GM10266 (cell line): Measurements from ENCODE around the gene MPP1.

Source experiments
- DNase-seq: peaks from one replicate; pipeline ENCODE4 v3.0.0; 2012; ENCODE audit errors: extremely low spot score
- TF ChIP-seq, protein P1 (sequence below): IDR thresholded peaks from 2 replicates; pipeline ENCODE4 v1.5.1; 2012; ENCODE audit warnings: mild to moderate bottlenecking, low read depth; ENCODE audit not compliant: control insufficient read depth, insufficient read depth; ENCODE audit errors: missing control alignments

Gene MPP1

DNA sequence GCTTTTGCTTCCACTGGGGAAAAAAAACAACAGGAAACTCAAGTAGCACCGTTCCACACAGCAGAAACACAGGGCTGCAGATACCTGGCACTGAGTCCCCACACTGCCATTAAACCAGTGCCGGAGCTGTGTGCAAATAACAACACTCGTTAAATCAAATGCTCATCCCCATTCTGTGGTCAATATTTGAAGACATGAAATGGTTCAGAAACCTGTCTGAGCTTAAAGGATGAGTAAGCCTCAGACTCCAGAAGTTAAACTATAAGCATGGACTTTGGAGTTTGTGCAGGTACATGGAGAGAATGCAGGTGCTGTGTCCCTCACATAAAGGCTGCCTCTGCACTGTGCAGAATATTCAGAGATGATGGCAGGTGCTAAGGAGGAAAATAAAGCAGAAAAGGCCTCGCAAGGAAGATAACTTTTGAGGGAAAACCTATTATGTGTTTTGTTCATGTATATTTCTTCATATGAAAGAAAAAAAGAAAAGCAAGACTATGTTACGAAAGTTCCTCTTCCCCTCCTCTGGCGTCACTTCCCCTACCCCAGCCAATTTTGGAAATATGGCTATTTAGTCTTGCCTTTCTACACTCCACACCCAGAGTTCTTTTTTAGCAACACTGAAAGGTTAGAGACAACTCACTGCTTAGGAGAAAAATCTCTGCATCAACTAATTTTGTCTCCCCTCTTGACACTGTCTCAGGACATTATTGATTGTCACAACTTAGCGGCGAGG lies 4.6 kb downstream of the MPP1 start:
- DNase-seq, result no peak
- TF ChIP-seq, protein P1, sequence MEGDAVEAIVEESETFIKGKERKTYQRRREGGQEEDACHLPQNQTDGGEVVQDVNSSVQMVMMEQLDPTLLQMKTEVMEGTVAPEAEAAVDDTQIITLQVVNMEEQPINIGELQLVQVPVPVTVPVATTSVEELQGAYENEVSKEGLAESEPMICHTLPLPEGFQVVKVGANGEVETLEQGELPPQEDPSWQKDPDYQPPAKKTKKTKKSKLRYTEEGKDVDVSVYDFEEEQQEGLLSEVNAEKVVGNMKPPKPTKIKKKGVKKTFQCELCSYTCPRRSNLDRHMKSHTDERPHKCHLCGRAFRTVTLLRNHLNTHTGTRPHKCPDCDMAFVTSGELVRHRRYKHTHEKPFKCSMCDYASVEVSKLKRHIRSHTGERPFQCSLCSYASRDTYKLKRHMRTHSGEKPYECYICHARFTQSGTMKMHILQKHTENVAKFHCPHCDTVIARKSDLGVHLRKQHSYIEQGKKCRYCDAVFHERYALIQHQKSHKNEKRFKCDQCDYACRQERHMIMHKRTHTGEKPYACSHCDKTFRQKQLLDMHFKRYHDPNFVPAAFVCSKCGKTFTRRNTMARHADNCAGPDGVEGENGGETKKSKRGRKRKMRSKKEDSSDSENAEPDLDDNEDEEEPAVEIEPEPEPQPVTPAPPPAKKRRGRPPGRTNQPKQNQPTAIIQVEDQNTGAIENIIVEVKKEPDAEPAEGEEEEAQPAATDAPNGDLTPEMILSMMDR, result no peak

DNA sequence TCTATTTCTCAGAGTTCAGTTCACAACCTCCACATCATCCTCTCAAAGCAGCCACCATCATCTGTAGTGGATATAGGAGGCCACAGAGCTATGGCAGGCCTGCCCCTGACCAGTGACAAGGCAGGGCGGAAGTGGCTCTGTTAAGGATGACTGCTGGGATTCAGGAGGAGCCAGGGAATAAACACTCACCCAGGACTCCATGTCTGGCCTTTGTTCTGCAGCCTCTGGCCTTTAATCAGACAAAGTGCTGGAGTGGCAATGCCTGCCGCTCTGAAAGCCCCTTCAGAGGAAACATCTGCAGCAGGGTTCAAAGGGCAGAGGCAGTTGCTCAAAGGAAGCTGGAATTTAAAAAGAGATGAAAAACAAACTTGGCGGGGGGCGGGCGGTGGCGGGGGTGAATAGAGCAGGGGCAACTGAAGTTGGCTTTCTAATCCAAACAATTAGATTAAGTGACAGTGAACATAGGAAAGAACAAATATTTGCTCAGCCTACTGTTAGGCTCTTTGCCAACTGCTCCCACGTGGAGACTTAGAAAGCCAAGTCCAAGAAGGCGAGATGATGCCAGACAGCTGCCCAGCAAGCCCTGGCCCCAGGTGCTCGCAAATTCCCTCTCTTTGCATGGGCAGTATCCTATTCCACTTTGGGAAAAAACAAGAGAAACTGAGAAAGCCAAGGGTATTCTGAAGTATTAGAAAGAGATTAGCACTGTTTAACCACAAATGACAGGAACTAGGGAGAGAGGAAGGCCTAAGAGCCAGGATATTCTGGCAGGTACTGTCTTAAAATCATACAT lies 5.5 kb downstream of the MPP1 start:
- DNase-seq, result no peak
- TF ChIP-seq, protein P1, result no peak

DNA sequence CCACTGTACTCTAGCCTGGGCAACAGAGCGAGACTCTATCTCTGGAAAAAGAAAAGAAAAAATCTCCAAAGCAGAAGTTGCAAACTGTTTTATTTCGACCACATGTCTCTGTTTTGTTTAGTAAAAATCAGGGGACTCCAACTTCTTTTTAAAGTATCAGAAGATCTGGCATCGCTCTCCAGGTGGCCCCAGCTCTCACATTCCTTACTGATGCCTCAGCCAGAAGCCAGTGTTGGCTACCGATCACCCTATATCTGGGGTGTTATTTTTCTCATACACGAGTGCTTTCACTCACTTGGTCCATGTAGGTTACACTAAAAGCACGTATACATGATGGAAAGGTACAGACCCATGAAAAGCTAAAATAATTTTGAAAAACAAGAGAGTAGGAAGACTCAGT lies 8.3 kb downstream of the MPP1 start:
- DNase-seq, result no peak
- TF ChIP-seq, protein P1, result no peak

DNA sequence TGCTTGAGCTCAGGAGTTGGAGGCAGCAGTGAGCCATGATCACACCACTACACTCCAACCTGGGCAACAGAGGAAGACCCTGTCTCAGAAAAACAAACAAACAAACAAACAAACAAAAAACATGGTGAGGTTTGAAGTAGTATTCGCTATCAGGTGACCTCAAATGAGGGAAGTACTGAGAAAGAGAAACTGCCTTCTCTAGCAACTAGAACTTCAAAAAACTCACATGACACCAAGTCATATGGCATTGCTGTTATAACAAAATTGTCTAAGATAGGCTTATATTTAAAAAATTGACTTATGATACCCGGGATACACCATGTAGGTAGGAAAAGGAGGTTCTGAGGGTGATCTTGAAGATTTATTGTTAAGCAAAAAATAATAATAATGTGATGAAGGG lies 10.3 kb downstream of the MPP1 start:
- no peak for DNase-seq
- TF ChIP-seq, protein P1, result no peak

DNA sequence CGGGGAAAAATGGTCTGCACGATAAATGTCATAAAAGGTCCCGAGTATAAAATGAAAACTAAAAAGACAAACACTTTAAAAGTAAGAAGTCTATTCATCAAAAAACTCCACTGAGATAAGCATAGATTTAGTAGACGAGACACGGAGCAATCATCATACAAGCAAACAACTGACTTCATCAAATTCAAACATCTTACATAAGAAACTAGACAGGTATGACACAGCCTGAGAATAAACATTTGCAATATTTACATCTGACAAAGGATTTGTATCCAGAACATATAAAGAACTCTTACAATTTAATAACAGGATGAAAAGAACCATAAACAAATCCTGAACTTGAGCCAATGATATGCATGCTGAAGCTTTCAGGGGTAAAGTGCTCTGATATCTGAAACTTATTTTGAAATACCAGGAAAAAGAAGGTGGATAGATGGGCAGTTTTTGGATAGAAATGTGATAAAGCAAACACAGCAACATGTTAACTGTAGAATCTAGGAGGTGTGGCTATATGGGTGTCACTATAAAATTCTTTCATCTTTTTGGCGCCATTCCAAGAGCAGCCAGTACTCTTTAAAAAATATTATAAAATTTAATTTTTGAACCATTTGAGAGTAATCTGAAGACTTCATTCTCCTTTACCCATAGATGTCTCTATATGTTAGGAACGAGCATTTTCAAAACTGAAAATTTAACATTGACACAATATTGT lies 12.0 kb downstream of the MPP1 start:
- TF ChIP-seq, protein P1, result no peak
- DNase-seq, result no peak

DNA sequence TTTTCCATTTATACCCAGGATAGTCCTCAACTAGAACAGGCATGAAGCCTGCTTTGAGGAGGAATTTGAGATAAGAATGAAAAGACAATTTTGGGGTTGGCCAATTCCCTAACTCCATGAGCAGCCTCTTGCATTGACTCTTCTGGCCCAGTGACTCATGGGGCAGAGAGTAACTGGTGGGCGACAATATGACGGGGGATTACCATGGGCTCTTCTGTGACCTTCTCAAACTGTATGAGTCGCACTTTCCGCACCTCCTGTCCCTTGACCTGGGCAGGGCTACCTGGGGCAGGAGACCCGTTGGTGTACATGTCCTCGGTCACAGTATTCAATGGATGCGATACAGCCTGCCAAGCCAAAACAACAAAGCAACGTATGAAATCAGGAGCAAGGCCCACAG lies 13.3 kb downstream of the MPP1 start:
- no peak for DNase-seq
- TF ChIP-seq, protein P1, result no peak

DNA sequence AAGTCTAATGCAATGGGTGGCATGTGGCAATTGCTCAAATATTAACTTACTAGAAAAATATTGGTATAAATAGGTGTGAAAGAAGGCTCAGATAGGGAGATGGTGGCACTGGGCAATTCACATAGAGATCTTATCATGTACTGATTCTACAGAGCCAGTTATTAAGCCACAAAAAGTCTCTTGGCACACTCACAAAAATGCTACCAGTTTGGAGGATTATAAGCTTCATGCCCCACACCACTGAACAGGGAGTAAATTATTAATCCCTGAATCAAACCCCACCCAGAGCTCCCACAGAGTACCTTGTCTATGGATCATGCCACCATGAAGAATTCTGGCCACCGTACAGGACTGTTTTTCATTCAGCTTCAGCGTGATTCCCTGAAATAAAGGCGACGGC lies 13.8 kb downstream of the MPP1 start:
- DNase-seq, result no peak
- TF ChIP-seq, protein P1, result no peak
